OCI-LY1 (cell line): Measurements from ENCODE around the gene SLC22A23.

Experiments
- H2AFZ ChIP-seq: fragments of 200-600 bp; sonication (generic), shearing (Covaris generic); 2 replicates; pipeline ENCODE4 v1.6.0; 2014; ENCODE audit warnings: antibody characterized with exemption, mild to moderate bottlenecking, low read length
- H3F3A ChIP-seq: fragments of 200-600 bp; sonication (generic), shearing (Covaris generic); 2 replicates; pipeline ENCODE4 v1.6.0; 2014; ENCODE audit warnings: mild to moderate bottlenecking, antibody characterized with exemption, low read length, moderate library complexity; ENCODE audit not compliant: insufficient read depth
- H3K27ac ChIP-seq: fragments of 200-600 bp; sonication (generic); 2 replicates; pipeline ENCODE4 v1.5.1; 2014; ENCODE audit warnings: low read length, mixed run types, mild to moderate bottlenecking, low read depth; ENCODE audit not compliant: poor library complexity, severe bottlenecking
- H3K27me3 ChIP-seq: fragments of 200-600 bp; sonication (generic); 2 replicates; pipeline ENCODE4 v1.6.0; 2014; ENCODE audit warnings: antibody characterized with exemption, mild to moderate bottlenecking, low read length, moderate library complexity; ENCODE audit not compliant: insufficient read depth
- H3K36me3 ChIP-seq: fragments of 200-600 bp; sonication (generic); 2 replicates; pipeline ENCODE4 v1.6.1; 2014; ENCODE audit warnings: mild to moderate bottlenecking, antibody characterized with exemption, low read length, moderate library complexity, mixed read lengths; ENCODE audit not compliant: insufficient read depth
- H3K4me1 ChIP-seq: fragments of 200-600 bp; sonication (generic); 2 replicates; pipeline ENCODE4 v1.5.1; 2014; ENCODE audit warnings: mild to moderate bottlenecking, low read length, moderate library complexity; ENCODE audit not compliant: insufficient read depth, severe bottlenecking
- H3K4me2 ChIP-seq: fragments of 200-600 bp; sonication (generic), shearing (Covaris generic); 2 replicates; pipeline ENCODE4 v1.6.1; 2014; ENCODE audit warnings: low read length
- H3K4me3 ChIP-seq: fragments of 200-600 bp; sonication (generic); 2 replicates; pipeline ENCODE4 v1.5.1; 2014; ENCODE audit warnings: low read length, low read depth, mild to moderate bottlenecking, mixed read lengths; ENCODE audit not compliant: poor library complexity, severe bottlenecking
- H3K79me2 ChIP-seq: fragments of 200-600 bp; shearing (Covaris generic); 2 replicates; pipeline ENCODE4 v1.6.1; 2016; ENCODE audit warnings: mixed run types, low read length, mixed read lengths; ENCODE audit not compliant: insufficient read depth
- H3K9ac ChIP-seq: fragments of 200-600 bp; sonication (generic), shearing (Covaris generic); 2 replicates; pipeline ENCODE4 v1.6.1; 2014; ENCODE audit warnings: mild to moderate bottlenecking, low read length, mixed read lengths
- H3K9me2 ChIP-seq: fragments of 200-600 bp; sonication (generic), shearing (Covaris generic); 2 replicates; pipeline ENCODE4 v1.6.1; 2014; ENCODE audit warnings: low read depth, mild to moderate bottlenecking, low read length, mixed read lengths
- H3K9me3 ChIP-seq: fragments of 200-600 bp; shearing (Covaris generic); 2 replicates; pipeline ENCODE4 v1.6.1; 2014; ENCODE audit warnings: low read length, mixed read lengths
- H4K20me1 ChIP-seq: fragments of 200-600 bp; sonication (generic), shearing (Covaris generic); 2 replicates; pipeline ENCODE4 v1.6.0; 2016; ENCODE audit warnings: mild to moderate bottlenecking, low read length; ENCODE audit not compliant: insufficient read depth
- EZH2 ChIP-seq: fragments of 200-600 bp; sonication (generic), shearing (Covaris generic); IDR thresholded peaks from 2 replicates; pipeline ENCODE4 v1.8.0; 2017; ENCODE audit warnings: borderline replicate concordance, mixed run types, mild to moderate bottlenecking, antibody characterized with exemption, low read length, moderate library complexity, mixed read lengths
- TF ChIP-seq, protein P1 (sequence below): fragments of 200-600 bp; sonication (generic), shearing (Covaris generic); IDR thresholded peaks from 2 replicates; pipeline ENCODE4 v1.5.1; 2017; ENCODE audit warnings: mild to moderate bottlenecking, antibody characterized with exemption, low read length, moderate library complexity, mixed read lengths

Gene SLC22A23

DNA sequence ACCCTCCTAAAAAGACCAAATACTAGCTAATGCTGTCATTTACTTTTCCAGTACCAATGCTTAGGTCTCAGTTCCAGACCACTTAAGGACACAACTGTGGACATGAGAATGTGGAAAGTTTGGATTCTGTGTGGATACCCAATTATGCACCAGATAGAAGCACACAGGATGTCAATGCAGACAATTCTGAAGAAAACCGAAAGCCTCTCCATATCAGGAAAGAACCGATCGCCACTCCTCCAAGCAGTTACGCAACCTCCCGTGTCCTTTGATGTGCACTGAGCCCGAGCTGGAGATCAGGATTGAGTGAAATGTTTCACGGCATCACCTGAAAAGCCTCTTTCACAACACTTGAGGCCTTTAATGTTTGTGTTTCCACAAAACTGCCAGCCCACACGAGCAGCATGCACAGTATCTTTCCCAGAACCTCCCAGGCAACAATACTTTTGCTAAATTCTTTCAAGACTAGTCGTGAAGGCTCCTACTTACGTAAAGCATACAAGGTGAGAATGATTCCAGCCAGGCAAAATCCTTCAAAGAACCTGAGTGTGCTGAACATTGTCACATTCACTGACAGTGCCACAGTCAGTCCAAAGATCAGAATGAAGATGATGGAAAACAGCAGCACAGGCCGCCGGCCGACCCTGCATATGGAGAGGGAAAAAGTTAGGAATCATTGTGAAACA is 47.0 kb downstream of the SLC22A23 start:
- Histone ChIP-seq H3K79me2 (no peaks in the 10 kb centered on the region), H3K4me1 (no peaks in the 10 kb centered on the region)
- no peak for TF ChIP-seq EZH2
- TF ChIP-seq, protein P1, sequence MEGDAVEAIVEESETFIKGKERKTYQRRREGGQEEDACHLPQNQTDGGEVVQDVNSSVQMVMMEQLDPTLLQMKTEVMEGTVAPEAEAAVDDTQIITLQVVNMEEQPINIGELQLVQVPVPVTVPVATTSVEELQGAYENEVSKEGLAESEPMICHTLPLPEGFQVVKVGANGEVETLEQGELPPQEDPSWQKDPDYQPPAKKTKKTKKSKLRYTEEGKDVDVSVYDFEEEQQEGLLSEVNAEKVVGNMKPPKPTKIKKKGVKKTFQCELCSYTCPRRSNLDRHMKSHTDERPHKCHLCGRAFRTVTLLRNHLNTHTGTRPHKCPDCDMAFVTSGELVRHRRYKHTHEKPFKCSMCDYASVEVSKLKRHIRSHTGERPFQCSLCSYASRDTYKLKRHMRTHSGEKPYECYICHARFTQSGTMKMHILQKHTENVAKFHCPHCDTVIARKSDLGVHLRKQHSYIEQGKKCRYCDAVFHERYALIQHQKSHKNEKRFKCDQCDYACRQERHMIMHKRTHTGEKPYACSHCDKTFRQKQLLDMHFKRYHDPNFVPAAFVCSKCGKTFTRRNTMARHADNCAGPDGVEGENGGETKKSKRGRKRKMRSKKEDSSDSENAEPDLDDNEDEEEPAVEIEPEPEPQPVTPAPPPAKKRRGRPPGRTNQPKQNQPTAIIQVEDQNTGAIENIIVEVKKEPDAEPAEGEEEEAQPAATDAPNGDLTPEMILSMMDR: no peak

DNA sequence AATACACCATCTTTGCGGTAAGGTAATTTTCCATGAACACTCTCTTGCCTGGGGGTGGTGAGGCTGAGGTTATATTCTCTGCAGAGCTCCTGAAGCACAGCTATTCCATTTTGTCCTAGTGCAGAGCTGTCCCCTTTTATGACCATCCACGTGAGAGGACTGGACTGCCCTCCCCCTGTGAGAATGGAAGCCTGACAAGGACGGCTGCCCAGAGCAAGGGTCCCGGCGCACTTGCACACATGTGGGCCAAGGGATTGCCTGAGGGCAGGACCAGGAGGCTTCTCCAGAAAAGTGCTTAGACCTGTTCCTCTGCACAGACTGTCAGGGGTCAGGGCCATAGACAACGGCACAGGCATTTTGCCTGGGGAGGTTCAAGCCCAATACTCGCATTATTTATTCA is 48.2 kb downstream of the SLC22A23 start:
- no peaks in the 10 kb centered on the region for H3K9me2 ChIP-seq
- TF ChIP-seq EZH2: no peak
- TF ChIP-seq, protein P1: no peak
- H3K27me3 ChIP-seq: no peaks in the 10 kb centered on the region
- no peaks in the 10 kb centered on the region for H3K4me1 ChIP-seq
- H3K9me3 ChIP-seq: no peaks in the 10 kb centered on the region
- H3K4me2 ChIP-seq: no peak overlapping the region
- H3K36me3 ChIP-seq: no peaks in the 10 kb centered on the region
- H4K20me1 ChIP-seq: no peaks in the 10 kb centered on the region
- H3K79me2 ChIP-seq: no peaks in the 10 kb centered on the region
- H3F3A ChIP-seq: no peaks in the 10 kb centered on the region
- no peak overlapping the region for H2AFZ ChIP-seq
- H3K9ac ChIP-seq: no peak overlapping the region
- no peak overlapping the region for H3K4me3 ChIP-seq
- no peak overlapping the region for H3K27ac ChIP-seq

More for the DNA sequence above, 47.0 kb downstream of the SLC22A23 start:
- no peak overlapping the region for H3K4me3 ChIP-seq
- H3K9ac ChIP-seq: no peak overlapping the region
- H4K20me1 ChIP-seq: no peaks in the 10 kb centered on the region
- no peak overlapping the region for H2AFZ ChIP-seq
- H3K27ac ChIP-seq: no peak overlapping the region
- H3F3A ChIP-seq: no peaks in the 10 kb centered on the region
- H3K9me2 ChIP-seq: no peaks in the 10 kb centered on the region
- H3K27me3 ChIP-seq: no peaks in the 10 kb centered on the region
- no peaks in the 10 kb centered on the region for H3K36me3 ChIP-seq
- no peaks in the 10 kb centered on the region for H3K9me3 ChIP-seq
- H3K4me2 ChIP-seq: no peak overlapping the region

DNA sequence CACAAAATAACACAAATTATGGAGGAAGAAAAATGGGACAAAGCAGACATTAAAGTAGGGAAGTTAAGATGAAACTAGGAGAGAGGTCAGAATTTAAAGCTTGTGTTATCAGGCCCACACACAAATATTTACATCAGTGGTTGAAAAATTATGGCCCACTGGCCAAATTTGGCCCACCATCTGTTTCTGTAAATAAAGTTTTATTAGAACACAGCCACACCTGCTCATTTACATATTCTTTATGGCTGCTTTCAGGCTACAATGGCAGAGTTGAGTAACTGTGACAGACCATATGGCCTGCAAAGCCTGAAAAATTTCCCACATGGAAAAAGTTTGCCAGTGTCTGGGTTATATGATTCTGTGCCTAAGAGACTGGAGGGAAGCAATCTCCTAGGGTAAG is 49.0 kb downstream of the SLC22A23 start:
- Histone ChIP-seq H3K4me3 (no peak overlapping the region), H3K9ac (no peak overlapping the region), H3K4me2 (no peak overlapping the region), H3K27me3 (no peaks in the 10 kb centered on the region), H3K27ac (no peak overlapping the region), H3F3A (no peaks in the 10 kb centered on the region), H3K9me2 (no peaks in the 10 kb centered on the region), H3K36me3 (no peaks in the 10 kb centered on the region), H2AFZ (no peak overlapping the region), H3K4me1 (no peaks in the 10 kb centered on the region), H3K79me2 (no peaks in the 10 kb centered on the region), H4K20me1 (no peaks in the 10 kb centered on the region), H3K9me3 (no peaks in the 10 kb centered on the region)
- no peak for TF ChIP-seq EZH2
- TF ChIP-seq, protein P1: no peak
